HL-60 (cell line): ENCODE data around the gene LPXN.

Source experiments
- DNase-seq, 2 experiments: peaks; one replicate each; pipeline ENCODE4 v3.0.0-alpha.2; 2010 to 2020; ENCODE audit warnings: low read depth in 1 of 2, low spot score in 1 of 2
- H3K27ac ChIP-seq: fragments of 250-450 bp; sonication (Bioruptor Pico); replicated peaks from 2 replicates; pipeline ENCODE4 v1.5.1; 2020; ENCODE audit warnings: mild to moderate bottlenecking, moderate library complexity
- H3K27me3 ChIP-seq: fragments of 250-450 bp; sonication (Bioruptor Pico); 2 replicates; pipeline ENCODE4 v1.5.1; 2021; ENCODE audit warnings: mild to moderate bottlenecking, moderate library complexity; ENCODE audit not compliant: insufficient read depth, poor library complexity, severe bottlenecking
- H3K4me3 ChIP-seq: replicated peaks from 2 replicates; pipeline ENCODE4 v1.5.1; 2011; ENCODE audit warnings: mild to moderate bottlenecking, control low read depth, low read length; ENCODE audit not compliant: insufficient read depth
- CTCF ChIP-seq: IDR thresholded peaks from one replicate; pipeline ENCODE4 v1.5.1; 2011; ENCODE audit warnings: low read length, control low read depth, inconsistent platforms; ENCODE audit not compliant: insufficient read depth
- GABPA ChIP-seq: IDR thresholded peaks from 2 replicates; pipeline ENCODE4 v1.6.1; 2012; ENCODE audit warnings: low read depth
- POLR2AphosphoS5 ChIP-seq: IDR thresholded peaks from 2 replicates; pipeline ENCODE4 v1.6.1; 2012; ENCODE audit warnings: low read depth
- REST ChIP-seq: IDR thresholded peaks from 2 replicates; pipeline ENCODE4 v1.6.1; 2012; ENCODE audit warnings: low read depth; ENCODE audit not compliant: insufficient replicate concordance
- SPI1 ChIP-seq: IDR thresholded peaks from 2 replicates; pipeline ENCODE4 v1.6.1; 2012; ENCODE audit warnings: low read depth, mild to moderate bottlenecking, borderline replicate concordance
- long read RNA-seq: library from polyadenylated mRNA; unstranded; transcript quantifications from one replicate; pipeline ENCODE4 v2.0.0, GENCODE V29; 2020

LPXN gene
- long read RNA-seq, transcript LPXN-201 (9 exons, 1,833 nt): major isoform, 61 of 91 reads
- long read RNA-seq, partial matches to known transcripts: 0 of 91 reads
- long read RNA-seq, other reads (novel, unspliced or antisense): 26 of 91 reads

GRCh38 chr11:58575377-58576020, at the start of gene LPXN:
Gene LPXN, minus strand, starts transcription at chr11:58575856. Its CDS starts 84 bp downstream, at chr11:58575772.
- peak within 1 kb of the TSS; percentile 100 for H3K27ac ChIP-seq
- DNase-seq: peak; percentile 76 to 86
- H3K27me3 ChIP-seq: no peaks in the 10 kb centered on the region
- peak within 1 kb of the TSS; percentile 48 for H3K4me3 ChIP-seq
- peak; percentile 87 for TF ChIP-seq POLR2AphosphoS5
- TF ChIP-seq GABPA: no peak
- TF ChIP-seq SPI1: peak; percentile 99

- DNase-seq: no peak
- no peak for TF ChIP-seq GABPA
- TF ChIP-seq CTCF: no peak
- TF ChIP-seq REST: no peak
- TF ChIP-seq SPI1: no peak
- no peak for TF ChIP-seq POLR2AphosphoS5
- Histone ChIP-seq H3K4me3 (no peak overlapping the region), H3K27me3 (no peaks in the 10 kb centered on the region), H3K27ac (no peak overlapping the region)
These were observed 49.4 kb upstream of the LPXN start for GRCh38 chr11:58625086-58625485.

- DNase-seq: no peak
- H3K27ac ChIP-seq: no peak within 1 kb of the TSS
- H3K4me3 ChIP-seq: no peak within 1 kb of the TSS
- TF ChIP-seq GABPA (no peak), SPI1 (no peak), CTCF (no peak), POLR2AphosphoS5 (no peak), REST (no peak)
- H3K27me3 ChIP-seq: no peaks in the 10 kb centered on the region
These were observed 46.7 kb upstream of the LPXN start, which contains the start of gene CNTF for GRCh38 chr11:58622344-58622743. Gene CNTF, plus strand, starts transcription at chr11:58622665. Its CDS starts 88 bp downstream, at chr11:58622753.

GRCh38 chr11:58621586-58622262, 46.1 kb upstream of the LPXN start:
- TF ChIP-seq REST (no peak), SPI1 (no peak), CTCF (no peak), GABPA (no peak)
- no peak for DNase-seq
- H3K27me3 ChIP-seq: no peaks in the 10 kb centered on the region
- H3K4me3 ChIP-seq: no peak overlapping the region
- H3K27ac ChIP-seq: no peak overlapping the region
